GM18505 (cell line): ENCODE results near the gene PPP4C.
"Not testable (repeated sequence)": the region's sequence is repeated elsewhere in the genome, so short reads cannot be mapped to it uniquely, and the experiment has no call there.

Source experiments
- ATAC-seq: cut with Tn5 transposase; IDR thresholded peaks from one replicate; pipeline ENCODE4 v1.9.1; 2021; ENCODE audit not compliant: unreplicated experiment
- POLR2A ChIP-seq: IDR thresholded peaks from 4 replicates; pipeline ENCODE4 v1.6.1; 2011; ENCODE audit warnings: borderline replicate concordance; ENCODE audit not compliant: insufficient read depth, insufficient read length; ENCODE audit errors: extremely low read depth

PPP4C gene

DNA sequence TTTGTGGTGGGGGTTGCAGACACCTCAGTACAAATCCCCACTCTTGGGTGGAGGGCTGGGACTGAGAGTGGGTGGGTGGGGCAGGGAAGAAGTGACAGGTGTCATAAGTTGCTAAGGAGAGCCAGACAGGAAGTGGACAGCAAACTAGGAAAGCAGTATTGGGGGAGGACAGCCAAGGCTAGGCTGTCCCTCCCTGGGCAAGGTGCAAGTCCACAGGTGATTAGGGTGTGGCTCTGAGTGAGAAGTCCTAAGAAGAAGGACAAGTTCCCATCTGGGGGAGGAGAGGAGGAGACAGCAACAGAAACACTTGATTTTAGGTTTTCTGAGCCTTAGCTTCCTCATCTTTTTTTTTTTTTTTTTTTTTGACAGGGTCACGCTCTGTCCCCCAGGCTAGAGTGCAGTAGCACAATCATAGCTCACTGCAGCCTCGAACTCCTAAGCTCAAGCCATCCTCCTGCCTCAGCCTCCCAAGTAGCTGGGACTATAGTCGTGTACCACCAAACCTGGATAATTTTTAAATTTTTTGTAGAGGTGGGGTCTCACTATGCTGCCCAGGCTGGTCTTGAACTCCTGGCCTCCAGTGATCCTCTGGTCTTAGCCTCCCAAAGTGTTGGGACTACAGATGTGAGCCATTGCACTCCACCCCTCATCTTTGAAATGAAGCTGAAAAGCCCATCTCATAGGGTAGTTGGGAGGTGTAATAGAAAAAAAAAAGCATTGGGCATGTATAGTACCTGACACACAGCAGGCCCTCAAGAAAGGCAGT is 44.7 kb downstream of the PPP4C start:
- TF ChIP-seq POLR2A, result no peak
- no peak for ATAC-seq

GRCh38 chr16:30121741-30122571 is 46.2 kb downstream of the PPP4C start:
- no peak for TF ChIP-seq POLR2A
- ATAC-seq, result no peak

- no peak for TF ChIP-seq POLR2A
- ATAC-seq, result peak; percentile 3
Observed at GRCh38 chr16:30122604-30123160, 46.9 kb downstream of the PPP4C start.

GRCh38 chr16:30124985-30125379 is 49.2 kb downstream of the PPP4C start:
- no peak for ATAC-seq
- TF ChIP-seq POLR2A, result no peak

- not testable (repeated sequence) for ATAC-seq
Observed at GRCh38 chr16:30125690-30126089, 49.9 kb downstream of the PPP4C start.

- ATAC-seq, result no peak
- no peak for TF ChIP-seq POLR2A
Observed at GRCh38 chr16:30127993-30128392, 52.2 kb downstream of the PPP4C start.

GRCh38 chr16:30131869-30132475 is 56.2 kb downstream of the PPP4C start:
- TF ChIP-seq POLR2A, result no peak
- no peak for ATAC-seq

DNA sequence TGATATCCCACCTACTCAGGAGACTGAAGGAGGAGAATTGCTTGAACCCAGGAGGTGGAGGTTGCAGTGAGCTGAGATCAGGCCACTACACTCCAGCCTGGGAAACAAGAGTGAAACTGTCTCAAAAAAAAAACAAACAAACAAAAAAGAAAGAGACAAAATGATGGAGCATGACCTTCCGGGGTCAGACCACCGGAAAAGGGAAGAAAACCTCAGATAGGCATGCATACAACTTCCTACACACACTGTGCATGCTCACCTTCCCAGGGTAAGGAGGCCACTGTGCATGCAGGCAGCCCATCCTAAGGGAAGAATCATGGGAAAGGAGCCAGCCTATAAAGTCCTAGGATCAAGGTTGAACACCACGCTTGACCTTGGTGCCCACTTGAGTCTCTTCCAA is 56.8 kb downstream of the PPP4C start:
- no peak for ATAC-seq
- no peak for TF ChIP-seq POLR2A
